MM.1S (cell line): ENCODE measurements around the gene BICD1.

Experiments
- DNase-seq: peaks from one replicate; pipeline ENCODE4 v3.0.0-alpha.2; 2015
- H2AFZ ChIP-seq: fragments of 300-600 bp; sonication (generic); 2 replicates; pipeline ENCODE4 v1.6.0; 2016; ENCODE audit warnings: antibody characterized with exemption, low read length
- H3F3A ChIP-seq: fragments of 300-600 bp; sonication (generic); 2 replicates; pipeline ENCODE4 v1.6.1; 2016; ENCODE audit warnings: mild to moderate bottlenecking, antibody characterized with exemption, low read length, moderate library complexity, mixed read lengths; ENCODE audit not compliant: insufficient read depth
- H3K27ac ChIP-seq: fragments of 300-600 bp; sonication (generic); 2 replicates; pipeline ENCODE4 v1.5.1; 2016; ENCODE audit warnings: mild to moderate bottlenecking, low read length
- H3K27me3 ChIP-seq: fragments of 300-600 bp; sonication (generic); replicated peaks from 2 replicates; pipeline ENCODE4 v1.6.0; 2016; ENCODE audit warnings: low read length; ENCODE audit not compliant: insufficient read depth
- H3K36me3 ChIP-seq: fragments of 300-600 bp; sonication (generic); replicated peaks from 2 replicates; pipeline ENCODE4 v1.6.1; 2016; ENCODE audit warnings: mild to moderate bottlenecking, low read length, mixed read lengths; ENCODE audit not compliant: insufficient read depth
- H3K4me1 ChIP-seq: fragments of 300-600 bp; sonication (generic); 2 replicates; pipeline ENCODE4 v1.6.1; 2016; ENCODE audit warnings: low read length, mixed read lengths
- H3K4me2 ChIP-seq: fragments of 300-600 bp; sonication (generic); 2 replicates; pipeline ENCODE4 v1.6.0; 2016; ENCODE audit warnings: low read depth, low read length
- H3K4me3 ChIP-seq: fragments of 300-600 bp; sonication (generic); 2 replicates; pipeline ENCODE4 v1.5.1; 2016; ENCODE audit warnings: low read length, mixed read lengths
- H3K79me2 ChIP-seq: fragments of 300-600 bp; sonication (generic); 2 replicates; pipeline ENCODE4 v1.6.1; 2016; ENCODE audit warnings: mixed run types, low read length, mixed read lengths
- H3K9ac ChIP-seq: fragments of 300-600 bp; sonication (generic); 2 replicates; pipeline ENCODE4 v1.6.1; 2016; ENCODE audit warnings: low read length, mixed read lengths
- H3K9me2 ChIP-seq: fragments of 300-600 bp; sonication (generic); replicated peaks from 2 replicates; pipeline ENCODE4 v1.6.1; 2016; ENCODE audit warnings: mild to moderate bottlenecking, low read length, mixed read lengths; ENCODE audit not compliant: insufficient read depth
- H3K9me3 ChIP-seq: fragments of 300-600 bp; sonication (generic); replicated peaks from 2 replicates; pipeline ENCODE4 v1.6.1; 2016; ENCODE audit warnings: mild to moderate bottlenecking, low read length, mixed read lengths; ENCODE audit not compliant: insufficient read depth
- H4K20me1 ChIP-seq: fragments of 300-600 bp; sonication (generic); 2 replicates; pipeline ENCODE4 v1.6.1; 2016; ENCODE audit warnings: mild to moderate bottlenecking, low read length, moderate library complexity, mixed read lengths; ENCODE audit not compliant: insufficient read depth
- EZH2 ChIP-seq: fragments of 300-600 bp; sonication (generic); optimal IDR thresholded peaks from 2 replicates; pipeline ENCODE3; 2017; ENCODE audit warnings: low read depth, mild to moderate bottlenecking, antibody characterized with exemption, low read length, mixed read lengths
- EZH2phosphoT487 ChIP-seq: fragments of 300-600 bp; sonication (generic); IDR thresholded peaks from 2 replicates; pipeline ENCODE4 v1.6.1; 2018; ENCODE audit warnings: antibody characterized with exemption, low read length
- TF ChIP-seq, protein P1 (sequence below): fragments of 300-600 bp; sonication (generic); IDR thresholded peaks from 2 replicates; pipeline ENCODE4 v1.5.1; 2016; ENCODE audit warnings: antibody characterized with exemption, low read length, mixed read lengths

BICD1 gene

DNA sequence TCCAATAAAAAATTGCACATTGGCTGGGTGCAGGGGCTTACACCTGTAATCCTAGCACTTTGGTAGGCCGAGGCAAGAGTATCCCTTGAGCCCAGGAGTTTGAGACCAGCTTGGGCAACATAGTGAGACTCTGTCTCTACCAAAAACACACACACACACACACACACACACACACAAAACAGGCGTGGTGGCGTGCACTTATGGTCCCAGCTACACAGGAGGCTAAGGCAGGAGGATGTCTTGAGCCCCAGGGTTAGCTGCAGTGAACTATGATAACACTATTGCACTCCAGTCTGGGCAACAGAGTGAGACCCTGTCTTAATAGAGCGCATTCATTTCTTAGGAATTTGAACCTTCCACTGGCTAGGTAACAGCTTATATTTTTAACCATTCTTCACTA lies 42.9 kb upstream of the BICD1 start:
- H3K27ac ChIP-seq: no peak overlapping the region
- H3K27me3 ChIP-seq: no peaks in the 10 kb centered on the region
- H2AFZ ChIP-seq: no peak overlapping the region
- no peaks in the 10 kb centered on the region for H3K9me3 ChIP-seq
- H3K79me2 ChIP-seq: no peaks in the 10 kb centered on the region
- H3K9me2 ChIP-seq: no peaks in the 10 kb centered on the region
- no peak for DNase-seq
- peaks cover 6% of the 10 kb centered on the region; the same call in 1 of the 2 replicates for H3F3A ChIP-seq
- TF ChIP-seq EZH2: no peak
- TF ChIP-seq, protein P1, sequence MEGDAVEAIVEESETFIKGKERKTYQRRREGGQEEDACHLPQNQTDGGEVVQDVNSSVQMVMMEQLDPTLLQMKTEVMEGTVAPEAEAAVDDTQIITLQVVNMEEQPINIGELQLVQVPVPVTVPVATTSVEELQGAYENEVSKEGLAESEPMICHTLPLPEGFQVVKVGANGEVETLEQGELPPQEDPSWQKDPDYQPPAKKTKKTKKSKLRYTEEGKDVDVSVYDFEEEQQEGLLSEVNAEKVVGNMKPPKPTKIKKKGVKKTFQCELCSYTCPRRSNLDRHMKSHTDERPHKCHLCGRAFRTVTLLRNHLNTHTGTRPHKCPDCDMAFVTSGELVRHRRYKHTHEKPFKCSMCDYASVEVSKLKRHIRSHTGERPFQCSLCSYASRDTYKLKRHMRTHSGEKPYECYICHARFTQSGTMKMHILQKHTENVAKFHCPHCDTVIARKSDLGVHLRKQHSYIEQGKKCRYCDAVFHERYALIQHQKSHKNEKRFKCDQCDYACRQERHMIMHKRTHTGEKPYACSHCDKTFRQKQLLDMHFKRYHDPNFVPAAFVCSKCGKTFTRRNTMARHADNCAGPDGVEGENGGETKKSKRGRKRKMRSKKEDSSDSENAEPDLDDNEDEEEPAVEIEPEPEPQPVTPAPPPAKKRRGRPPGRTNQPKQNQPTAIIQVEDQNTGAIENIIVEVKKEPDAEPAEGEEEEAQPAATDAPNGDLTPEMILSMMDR: no peak
- TF ChIP-seq EZH2phosphoT487: no peak
- H3K4me1 ChIP-seq: peaks cover 10% of the 10 kb centered on the region
- no peak overlapping the region for H3K9ac ChIP-seq
- no peak overlapping the region for H3K4me2 ChIP-seq
- H3K4me3 ChIP-seq: no peak overlapping the region
- H3K36me3 ChIP-seq: no peaks in the 10 kb centered on the region
- no peaks in the 10 kb centered on the region for H4K20me1 ChIP-seq

DNA sequence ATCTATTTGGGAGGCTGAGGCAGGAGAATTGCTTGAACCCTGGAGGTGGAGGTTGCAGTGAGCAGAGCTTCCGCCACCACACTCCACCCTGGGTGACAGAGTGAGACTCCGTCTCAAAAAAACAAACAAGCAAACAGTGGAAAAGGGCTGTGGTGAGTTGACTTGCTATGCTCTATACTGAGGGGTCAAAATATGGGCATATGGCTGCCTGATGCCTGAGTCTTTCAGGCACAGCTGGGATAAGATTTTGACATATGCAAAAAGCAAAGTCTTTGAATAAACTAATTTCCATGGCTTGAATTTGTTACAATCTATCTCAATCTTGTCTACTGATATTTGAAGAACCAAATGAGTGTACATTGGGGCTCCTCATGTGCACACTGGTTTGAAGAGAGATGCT lies 40.4 kb upstream of the BICD1 start:
- no peak overlapping the region for H3K4me3 ChIP-seq

DNA sequence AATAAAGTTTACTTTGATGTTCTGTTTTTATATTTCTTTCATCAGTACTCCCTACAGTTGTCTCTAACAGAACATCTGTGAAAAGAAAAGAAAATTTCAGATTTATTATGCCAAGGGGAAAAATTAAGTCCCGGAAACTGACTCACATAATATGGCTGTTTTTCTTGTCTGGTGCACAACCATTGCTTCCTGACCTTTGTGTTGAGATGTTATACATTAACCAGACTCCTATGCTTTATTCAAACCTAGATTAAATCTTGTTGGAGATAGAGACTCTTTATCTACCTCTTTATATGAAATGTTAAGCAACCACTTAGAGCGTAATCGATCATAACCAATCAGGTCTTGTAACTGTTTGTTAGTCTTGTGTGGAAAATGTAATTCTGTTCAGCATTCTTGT lies 37.6 kb upstream of the BICD1 start:
- H2AFZ ChIP-seq: no peak overlapping the region
- H4K20me1 ChIP-seq: no peaks in the 10 kb centered on the region
- no peak overlapping the region for H3K27ac ChIP-seq
- TF ChIP-seq EZH2phosphoT487 (no peak), EZH2 (no peak)
- TF ChIP-seq, protein P1: no peak
- no peak overlapping the region for H3K9ac ChIP-seq
- no peaks in the 10 kb centered on the region for H3K9me2 ChIP-seq
- no peak for DNase-seq
- no peaks in the 10 kb centered on the region for H3K79me2 ChIP-seq
- no peaks in the 10 kb centered on the region for H3F3A ChIP-seq
- H3K9me3 ChIP-seq: no peaks in the 10 kb centered on the region
- H3K27me3 ChIP-seq: no peaks in the 10 kb centered on the region
- H3K4me3 ChIP-seq: no peak overlapping the region
- no peaks in the 10 kb centered on the region for H3K4me1 ChIP-seq
- H3K4me2 ChIP-seq: no peak overlapping the region
- no peaks in the 10 kb centered on the region for H3K36me3 ChIP-seq

More for the DNA sequence above, 40.4 kb upstream of the BICD1 start:
- H3K4me1 ChIP-seq: peaks cover 10% of the 10 kb centered on the region
- no peaks in the 10 kb centered on the region for H3K36me3 ChIP-seq
- H3K27me3 ChIP-seq: no peaks in the 10 kb centered on the region
- H3K27ac ChIP-seq: no peak overlapping the region
- H3K9me2 ChIP-seq: no peaks in the 10 kb centered on the region
- no peak overlapping the region for H2AFZ ChIP-seq
- DNase-seq: no peak
- no peak overlapping the region for H3K4me2 ChIP-seq
- no peak for TF ChIP-seq EZH2phosphoT487
- TF ChIP-seq, protein P1: no peak
- no peak for TF ChIP-seq EZH2
- no peak overlapping the region for H3K9ac ChIP-seq
- H4K20me1 ChIP-seq: no peaks in the 10 kb centered on the region
- H3K9me3 ChIP-seq: no peaks in the 10 kb centered on the region
- no peaks in the 10 kb centered on the region for H3K79me2 ChIP-seq
- H3F3A ChIP-seq: peaks cover 6% of the 10 kb centered on the region; the same call in 1 of the 2 replicates
